ENCODE measurements around the gene XG.

The XG gene

DNA sequence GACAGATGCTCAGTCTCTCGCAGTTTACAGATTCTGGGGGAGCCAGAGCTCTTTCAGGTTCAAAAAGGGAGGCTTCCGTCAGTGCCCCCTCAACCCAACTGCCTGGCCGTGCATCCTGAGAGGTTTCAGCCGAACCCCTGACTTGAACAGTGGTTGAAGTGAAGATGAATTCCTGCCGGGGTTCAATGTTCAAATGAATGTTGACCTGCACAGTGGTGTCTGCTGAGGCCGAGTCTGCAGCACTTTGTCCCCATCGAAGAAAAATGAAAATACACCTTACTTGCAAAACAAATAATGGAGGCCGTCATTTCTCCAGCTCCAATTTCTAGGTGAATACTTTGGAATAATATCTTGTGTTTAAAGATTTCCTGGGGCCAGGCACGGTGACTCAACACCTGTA is 110.6 kb downstream of the XG start (continued):
- TF ChIP-seq, protein P1, sequence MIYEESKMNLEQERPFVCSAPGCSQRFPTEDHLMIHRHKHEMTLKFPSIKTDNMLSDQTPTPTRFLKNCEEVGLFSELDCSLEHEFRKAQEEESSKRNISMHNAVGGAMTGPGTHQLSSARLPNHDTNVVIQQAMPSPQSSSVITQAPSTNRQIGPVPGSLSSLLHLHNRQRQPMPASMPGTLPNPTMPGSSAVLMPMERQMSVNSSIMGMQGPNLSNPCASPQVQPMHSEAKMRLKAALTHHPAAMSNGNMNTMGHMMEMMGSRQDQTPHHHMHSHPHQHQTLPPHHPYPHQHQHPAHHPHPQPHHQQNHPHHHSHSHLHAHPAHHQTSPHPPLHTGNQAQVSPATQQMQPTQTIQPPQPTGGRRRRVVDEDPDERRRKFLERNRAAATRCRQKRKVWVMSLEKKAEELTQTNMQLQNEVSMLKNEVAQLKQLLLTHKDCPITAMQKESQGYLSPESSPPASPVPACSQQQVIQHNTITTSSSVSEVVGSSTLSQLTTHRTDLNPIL (CRISPR knock-in tag; IDR thresholded peaks at IDR 0.05; ENCODE audit: low read depth): no peak
- no peak for TF ChIP-seq ZC3H10 (CRISPR knock-in tag; IDR thresholded peaks at IDR 0.05)

DNA sequence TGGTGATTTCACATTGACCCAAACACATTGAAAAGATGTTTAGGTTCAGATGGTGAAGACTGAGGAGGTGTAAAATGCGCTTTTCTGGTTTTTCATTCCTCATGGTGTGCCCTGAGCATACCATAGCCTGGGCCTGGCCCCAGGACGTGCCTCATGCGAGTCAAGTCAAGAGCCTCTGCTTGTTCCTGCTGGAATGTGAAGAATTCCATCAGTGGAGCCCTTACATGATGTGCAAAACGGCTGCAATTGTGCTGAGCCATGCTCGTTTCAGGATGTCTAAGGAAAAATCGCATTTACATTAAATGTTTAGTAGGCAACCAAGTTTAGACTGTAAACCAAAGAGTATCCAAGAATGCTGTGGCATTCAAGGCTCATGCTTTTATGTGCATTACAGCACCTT is 111.8 kb downstream of the XG start:
- ATAC-seq: no peak
- TF ChIP-seq, protein P1 (CRISPR knock-in tag; IDR thresholded peaks at IDR 0.05; ENCODE audit: low read depth): no peak
- TF ChIP-seq ARNTL (CRISPR knock-in tag; IDR thresholded peaks at IDR 0.05; ENCODE audit: borderline replicate concordance, low read depth) (no peak), ISL1 (CRISPR knock-in tag; IDR thresholded peaks at IDR 0.05) (no peak), SNAI2 (CRISPR knock-in tag; IDR thresholded peaks at IDR 0.05) (no peak), CSDC2 (CRISPR knock-in tag; IDR thresholded peaks at IDR 0.05) (no peak), ESRRG (CRISPR knock-in tag; IDR thresholded peaks at IDR 0.05) (no peak), ZNF8 (CRISPR knock-in tag; IDR thresholded peaks at IDR 0.05) (no peak)
- TF ChIP-seq, protein P2, sequence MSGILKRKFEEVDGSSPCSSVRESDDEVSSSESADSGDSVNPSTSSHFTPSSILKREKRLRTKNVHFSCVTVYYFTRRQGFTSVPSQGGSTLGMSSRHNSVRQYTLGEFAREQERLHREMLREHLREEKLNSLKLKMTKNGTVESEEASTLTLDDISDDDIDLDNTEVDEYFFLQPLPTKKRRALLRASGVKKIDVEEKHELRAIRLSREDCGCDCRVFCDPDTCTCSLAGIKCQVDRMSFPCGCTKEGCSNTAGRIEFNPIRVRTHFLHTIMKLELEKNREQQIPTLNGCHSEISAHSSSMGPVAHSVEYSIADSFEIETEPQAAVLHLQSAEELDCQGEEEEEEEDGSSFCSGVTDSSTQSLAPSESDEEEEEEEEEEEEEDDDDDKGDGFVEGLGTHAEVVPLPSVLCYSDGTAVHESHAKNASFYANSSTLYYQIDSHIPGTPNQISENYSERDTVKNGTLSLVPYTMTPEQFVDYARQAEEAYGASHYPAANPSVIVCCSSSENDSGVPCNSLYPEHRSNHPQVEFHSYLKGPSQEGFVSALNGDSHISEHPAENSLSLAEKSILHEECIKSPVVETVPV (CRISPR knock-in tag; IDR thresholded peaks at IDR 0.05): no peak
- TF ChIP-seq, protein P3, sequence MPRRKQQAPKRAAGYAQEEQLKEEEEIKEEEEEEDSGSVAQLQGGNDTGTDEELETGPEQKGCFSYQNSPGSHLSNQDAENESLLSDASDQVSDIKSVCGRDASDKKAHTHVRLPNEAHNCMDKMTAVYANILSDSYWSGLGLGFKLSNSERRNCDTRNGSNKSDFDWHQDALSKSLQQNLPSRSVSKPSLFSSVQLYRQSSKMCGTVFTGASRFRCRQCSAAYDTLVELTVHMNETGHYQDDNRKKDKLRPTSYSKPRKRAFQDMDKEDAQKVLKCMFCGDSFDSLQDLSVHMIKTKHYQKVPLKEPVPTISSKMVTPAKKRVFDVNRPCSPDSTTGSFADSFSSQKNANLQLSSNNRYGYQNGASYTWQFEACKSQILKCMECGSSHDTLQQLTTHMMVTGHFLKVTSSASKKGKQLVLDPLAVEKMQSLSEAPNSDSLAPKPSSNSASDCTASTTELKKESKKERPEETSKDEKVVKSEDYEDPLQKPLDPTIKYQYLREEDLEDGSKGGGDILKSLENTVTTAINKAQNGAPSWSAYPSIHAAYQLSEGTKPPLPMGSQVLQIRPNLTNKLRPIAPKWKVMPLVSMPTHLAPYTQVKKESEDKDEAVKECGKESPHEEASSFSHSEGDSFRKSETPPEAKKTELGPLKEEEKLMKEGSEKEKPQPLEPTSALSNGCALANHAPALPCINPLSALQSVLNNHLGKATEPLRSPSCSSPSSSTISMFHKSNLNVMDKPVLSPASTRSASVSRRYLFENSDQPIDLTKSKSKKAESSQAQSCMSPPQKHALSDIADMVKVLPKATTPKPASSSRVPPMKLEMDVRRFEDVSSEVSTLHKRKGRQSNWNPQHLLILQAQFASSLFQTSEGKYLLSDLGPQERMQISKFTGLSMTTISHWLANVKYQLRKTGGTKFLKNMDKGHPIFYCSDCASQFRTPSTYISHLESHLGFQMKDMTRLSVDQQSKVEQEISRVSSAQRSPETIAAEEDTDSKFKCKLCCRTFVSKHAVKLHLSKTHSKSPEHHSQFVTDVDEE (CRISPR knock-in tag; IDR thresholded peaks at IDR 0.05): no peak
- TF ChIP-seq, protein P4, sequence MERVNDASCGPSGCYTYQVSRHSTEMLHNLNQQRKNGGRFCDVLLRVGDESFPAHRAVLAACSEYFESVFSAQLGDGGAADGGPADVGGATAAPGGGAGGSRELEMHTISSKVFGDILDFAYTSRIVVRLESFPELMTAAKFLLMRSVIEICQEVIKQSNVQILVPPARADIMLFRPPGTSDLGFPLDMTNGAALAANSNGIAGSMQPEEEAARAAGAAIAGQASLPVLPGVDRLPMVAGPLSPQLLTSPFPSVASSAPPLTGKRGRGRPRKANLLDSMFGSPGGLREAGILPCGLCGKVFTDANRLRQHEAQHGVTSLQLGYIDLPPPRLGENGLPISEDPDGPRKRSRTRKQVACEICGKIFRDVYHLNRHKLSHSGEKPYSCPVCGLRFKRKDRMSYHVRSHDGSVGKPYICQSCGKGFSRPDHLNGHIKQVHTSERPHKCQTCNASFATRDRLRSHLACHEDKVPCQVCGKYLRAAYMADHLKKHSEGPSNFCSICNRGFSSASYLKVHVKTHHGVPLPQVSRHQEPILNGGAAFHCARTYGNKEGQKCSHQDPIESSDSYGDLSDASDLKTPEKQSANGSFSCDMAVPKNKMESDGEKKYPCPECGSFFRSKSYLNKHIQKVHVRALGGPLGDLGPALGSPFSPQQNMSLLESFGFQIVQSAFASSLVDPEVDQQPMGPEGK (CRISPR knock-in tag; IDR thresholded peaks at IDR 0.05; ENCODE audit: borderline replicate concordance): no peak

All from SK-N-SH treated with all-trans-retinoic acid at 6 μM for 48 hours (cell line).